ENCODE data around the gene STXBP3. TPM values are rescaled to one million over a fixed set of nuclear protein-coding genes. Genes with fewer than 3 reads are reported as not detected.

Gene STXBP3
- total and polyA plus RNA-seq, 4 experiments from 2014 or later: 69.0 to 92.5 (median 82.5) TPM

- H3K4me3 ChIP-seq (ENCODE audit: low read length in 2 of 2): no peak overlapping the region
- peaks cover 6 to 29% of the 10 kb centered on the region in 2 donors for H3K36me3 Mint-ChIP-seq
- intact Hi-C loops (cut with micrococcal nuclease): loop anchor here (2.0 to 5.0 kb wide), 2 partner anchors 45 to 679 kb away; partner anchors contain the start of gene PSMA5
- H3K27me3 ChIP-seq (ENCODE audit: insufficient read depth, low read length): no peaks in the 10 kb centered on the region
- ChIA-PET CTCF (ENCODE audit: partially characterized antibody) (interaction anchor here (0.9 to 1.0 kb wide), 2 partner anchors 55 to 80 kb away, joined by 3 to 4 read pairs; partner anchors contain the start of gene PRPF38B), POLR2A (ENCODE audit: partially characterized antibody) (interaction anchor here (0.5 to 4.2 kb wide), 3 partner anchors 44 to 86 kb away, joined by 3 to 30 read pairs (median 3); partner anchors contain the start of gene PRPF38B)
- H3K4me1 ChIP-seq (ENCODE audit: insufficient read depth, low read length): peaks cover 41% of the 10 kb centered on the region
- no peaks in the 10 kb centered on the region for H3K27me3 Mint-ChIP-seq
- H3K4me1 Mint-ChIP-seq: peaks cover 28 to 53% (median 37%) of the 10 kb centered on the region in 4 donors
- no peak for DNase-seq
- peaks cover 0 to 5% (median 0%) of the 10 kb centered on the region in 8 donors for H3K9me3 Mint-ChIP-seq
- H3K9me3 ChIP-seq (ENCODE audit: control insufficient read depth in 1 of 2, low read length in 2 of 2): no peaks in the 10 kb centered on the region
- H3K4me3 Mint-ChIP-seq: peak overlapping the region; percentile 26 to 99 (median 54)
- no peaks in the 10 kb centered on the region for H3K36me3 ChIP-seq (ENCODE audit: insufficient read depth, low read length)
- H3K27ac Mint-ChIP-seq: peak overlapping the region; percentile 25 to 94 (median 79)
- no peak overlapping the region for H3K27ac ChIP-seq (ENCODE audit: low read depth, low read length)
These were observed 1.4 kb downstream of the STXBP3 start for GRCh38 chr1:108747898-108748297.

- Histone ChIP-seq H3K27me3 (ENCODE audit: insufficient read depth, low read length) (no peaks in the 10 kb centered on the region), H3K4me1 (ENCODE audit: insufficient read depth, low read length) (peaks cover 41% of the 10 kb centered on the region), H3K27ac (ENCODE audit: low read depth, low read length) (no peak overlapping the region), H3K9me3 (ENCODE audit: control insufficient read depth in 1 of 2, low read length in 2 of 2) (no peaks in the 10 kb centered on the region), H3K4me3 (ENCODE audit: low read length in 2 of 2) (no peak overlapping the region), H3K36me3 (ENCODE audit: insufficient read depth, low read length) (no peaks in the 10 kb centered on the region)
- H3K4me1 Mint-ChIP-seq: peaks cover 28 to 56% (median 39%) of the 10 kb centered on the region in 4 donors
- ChIA-PET CTCF (ENCODE audit: partially characterized antibody) (interaction anchor here (1.3 kb wide), 1 partner anchor 88 kb away, joined by 3 read pairs; the partner anchor contains the start of gene HENMT1), POLR2A (ENCODE audit: partially characterized antibody) (interaction anchor here (4.2 kb wide), 1 partner anchor 57 kb away, joined by 30 read pairs; the partner anchor contains the start of gene PRPF38B)
- DNase-seq: no peak
- H3K27ac Mint-ChIP-seq: peak overlapping the region; percentile 27 to 94 (median 76)
- H3K27me3 Mint-ChIP-seq: no peaks in the 10 kb centered on the region
- peaks cover 0 to 5% (median 0%) of the 10 kb centered on the region in 8 donors for H3K9me3 Mint-ChIP-seq
- H3K4me3 Mint-ChIP-seq: peak overlapping the region in 6 of 8 donors; percentile 4 to 58 (median 37)
- intact Hi-C loops (cut with micrococcal nuclease): loop anchor here (5.0 kb wide), 1 partner anchor 678 kb away; the partner anchor contains the start of gene PSMA5
- H3K36me3 Mint-ChIP-seq: peaks cover 9 to 31% of the 10 kb centered on the region in 2 donors
These were observed 2.6 kb downstream of the STXBP3 start for GRCh38 chr1:108749081-108749480.

- Mint-ChIP-seq H3K4me1 (peaks cover 28 to 60% (median 39%) of the 10 kb centered on the region in 4 donors), H3K27ac (peak overlapping the region in 6 of 7 donors; percentile 28 to 76 (median 66)), H3K9me3 (peaks cover 0 to 5% (median 0%) of the 10 kb centered on the region in 8 donors), H3K27me3 (no peaks in the 10 kb centered on the region), H3K4me3 (peak overlapping the region in 3 of 8 donors; percentile 27 to 67 (median 29)), H3K36me3 (peaks cover 13 to 45% of the 10 kb centered on the region in 2 donors)
- no peaks in the 10 kb centered on the region for H3K27me3 ChIP-seq (ENCODE audit: insufficient read depth, low read length)
- no peak overlapping the region for H3K27ac ChIP-seq (ENCODE audit: low read depth, low read length)
- peaks cover 13% of the 10 kb centered on the region for H3K36me3 ChIP-seq (ENCODE audit: insufficient read depth, low read length)
- ChIA-PET POLR2A (ENCODE audit: partially characterized antibody) (interaction anchor here (1.3 to 4.2 kb wide), 2 partner anchors 59 to 104 kb away, joined by 3 to 30 read pairs; partner anchors contain the start of gene PRPF38B), CTCF (ENCODE audit: partially characterized antibody) (interaction anchor here (1.1 to 1.4 kb wide), 2 partner anchors 59 to 189 kb away, joined by 4 to 5 read pairs; partner anchors contain the start of gene PRPF38B)
- H3K4me3 ChIP-seq (ENCODE audit: low read length in 2 of 2): no peak overlapping the region
- H3K4me1 ChIP-seq (ENCODE audit: insufficient read depth, low read length): peaks cover 41% of the 10 kb centered on the region
- intact Hi-C loops (cut with micrococcal nuclease): no loop called here
- no peak for DNase-seq
- H3K9me3 ChIP-seq (ENCODE audit: control insufficient read depth in 1 of 2, low read length in 2 of 2): no peaks in the 10 kb centered on the region
These were observed 4.2 kb downstream of the STXBP3 start for GRCh38 chr1:108750476-108751181.

- peaks cover 26% of the 10 kb centered on the region for H3K4me1 ChIP-seq (ENCODE audit: insufficient read depth, low read length)
- Mint-ChIP-seq H3K4me3 (no peak overlapping the region), H3K27me3 (no peaks in the 10 kb centered on the region), H3K4me1 (peaks cover 22 to 39% (median 28%) of the 10 kb centered on the region in 4 donors), H3K27ac (no peak overlapping the region), H3K36me3 (peaks cover 16 to 45% of the 10 kb centered on the region in 2 donors), H3K9me3 (no peaks in the 10 kb centered on the region)
- peaks cover 23% of the 10 kb centered on the region for H3K36me3 ChIP-seq (ENCODE audit: insufficient read depth, low read length)
- ChIA-PET CTCF (ENCODE audit: partially characterized antibody) (interaction anchor here (0.8 to 1.2 kb wide), 2 partner anchors 8 to 61 kb away, joined by 4 read pairs; partner anchors contain the start of gene PRPF38B), POLR2A (ENCODE audit: partially characterized antibody) (interaction anchor here (2.6 kb wide), 1 partner anchor 61 kb away, joined by 11 read pairs; the partner anchor contains the start of gene PRPF38B)
- DNase-seq: no peak
- no peak overlapping the region for H3K4me3 ChIP-seq (ENCODE audit: low read length in 2 of 2)
- H3K9me3 ChIP-seq (ENCODE audit: control insufficient read depth in 1 of 2, low read length in 2 of 2): no peaks in the 10 kb centered on the region
- H3K27me3 ChIP-seq (ENCODE audit: insufficient read depth, low read length): no peaks in the 10 kb centered on the region
- H3K27ac ChIP-seq (ENCODE audit: low read depth, low read length): no peak overlapping the region
- intact Hi-C loops (cut with micrococcal nuclease): no loop called here
These were observed 6.9 kb downstream of the STXBP3 start for GRCh38 chr1:108753363-108753762.

DNA sequence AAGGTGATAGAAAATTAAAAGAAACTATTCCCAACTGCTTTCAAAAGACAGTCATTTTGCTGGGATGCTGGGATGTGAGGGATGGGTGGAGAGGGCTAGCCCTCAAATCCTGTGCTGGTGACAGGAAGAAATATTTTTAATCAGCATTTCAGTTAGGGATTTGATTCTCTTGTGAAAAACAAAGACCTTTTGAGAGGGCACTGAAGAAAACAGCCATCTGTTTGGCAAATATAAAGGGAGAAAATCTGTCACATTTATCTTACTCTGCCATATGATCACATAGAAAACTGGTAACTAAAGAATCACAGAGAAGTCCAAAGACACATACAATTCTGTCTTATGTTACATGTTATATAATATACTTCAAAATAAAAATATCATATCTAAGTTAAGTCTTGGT is 12.3 kb downstream of the STXBP3 start:
- DNase-seq: no peak
- H3K4me3 Mint-ChIP-seq: no peak overlapping the region
- peak overlapping the region in 3 of 7 donors; percentile 22 to 47 (median 46) for H3K27ac Mint-ChIP-seq
- intact Hi-C loops (cut with micrococcal nuclease): no loop called here
- Histone ChIP-seq H3K27me3 (ENCODE audit: insufficient read depth, low read length) (no peaks in the 10 kb centered on the region), H3K27ac (ENCODE audit: low read depth, low read length) (no peak overlapping the region), H3K4me1 (ENCODE audit: insufficient read depth, low read length) (no peaks in the 10 kb centered on the region), H3K9me3 (ENCODE audit: control insufficient read depth in 1 of 2, low read length in 2 of 2) (no peaks in the 10 kb centered on the region), H3K4me3 (ENCODE audit: low read length in 2 of 2) (no peak overlapping the region), H3K36me3 (ENCODE audit: insufficient read depth, low read length) (peaks cover 44% of the 10 kb centered on the region)
- peaks cover 4 to 11% (median 5%) of the 10 kb centered on the region in 4 donors for H3K4me1 Mint-ChIP-seq
- peaks cover 26 to 57% of the 10 kb centered on the region in 2 donors for H3K36me3 Mint-ChIP-seq
- ChIA-PET POLR2A (ENCODE audit: partially characterized antibody) (no interaction called here), CTCF (ENCODE audit: partially characterized antibody) (no interaction called here)
- H3K27me3 Mint-ChIP-seq: no peaks in the 10 kb centered on the region
- no peaks in the 10 kb centered on the region for H3K9me3 Mint-ChIP-seq

DNA sequence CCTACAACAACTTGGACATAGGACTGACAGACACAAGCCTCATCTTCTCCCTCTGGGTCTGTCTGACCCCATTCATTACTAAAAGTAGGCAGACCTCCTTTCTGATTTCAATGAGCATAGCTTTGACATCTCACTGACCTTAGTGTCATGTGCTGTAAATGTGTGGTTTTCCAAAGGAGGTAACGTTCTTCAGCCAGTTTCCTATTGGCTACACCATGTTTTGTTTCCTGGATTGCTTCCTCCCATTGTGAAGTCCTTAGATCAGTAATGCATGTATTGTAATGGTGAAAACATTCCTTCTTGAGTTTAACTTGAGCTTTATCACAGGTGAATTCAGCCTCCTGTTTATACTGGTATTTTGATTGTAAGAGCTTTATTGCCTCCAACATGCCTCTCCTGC is 20.6 kb downstream of the STXBP3 start:
- Histone ChIP-seq H3K4me1 (ENCODE audit: insufficient read depth, low read length) (no peaks in the 10 kb centered on the region), H3K27ac (ENCODE audit: low read depth, low read length) (no peak overlapping the region), H3K4me3 (ENCODE audit: low read length in 2 of 2) (no peak overlapping the region), H3K36me3 (ENCODE audit: insufficient read depth, low read length) (peaks cover 17% of the 10 kb centered on the region), H3K27me3 (ENCODE audit: insufficient read depth, low read length) (no peaks in the 10 kb centered on the region), H3K9me3 (ENCODE audit: control insufficient read depth in 1 of 2, low read length in 2 of 2) (no peaks in the 10 kb centered on the region)
- Mint-ChIP-seq H3K36me3 (peaks cover 36 to 44% of the 10 kb centered on the region in 2 donors), H3K9me3 (no peaks in the 10 kb centered on the region), H3K27me3 (no peaks in the 10 kb centered on the region), H3K4me3 (no peak overlapping the region), H3K4me1 (peaks cover 0 to 10% (median 9%) of the 10 kb centered on the region in 4 donors), H3K27ac (peak overlapping the region in 1 of 7 donors; percentile 46)
- no peak for DNase-seq
- intact Hi-C loops (cut with micrococcal nuclease): no loop called here
- POLR2A ChIA-PET (ENCODE audit: partially characterized antibody): interaction anchor here (0.9 kb wide), 1 partner anchor 74 kb away, joined by 4 read pairs; no protein-coding TSS in a partner anchor
- CTCF ChIA-PET (ENCODE audit: partially characterized antibody): no interaction called here

GRCh38 chr1:108767708-108768107 is 21.2 kb downstream of the STXBP3 start:
- Histone ChIP-seq H3K9me3 (ENCODE audit: control insufficient read depth in 1 of 2, low read length in 2 of 2) (no peaks in the 10 kb centered on the region), H3K27me3 (ENCODE audit: insufficient read depth, low read length) (no peaks in the 10 kb centered on the region), H3K4me1 (ENCODE audit: insufficient read depth, low read length) (no peaks in the 10 kb centered on the region), H3K27ac (ENCODE audit: low read depth, low read length) (no peak overlapping the region), H3K4me3 (ENCODE audit: low read length in 2 of 2) (no peak overlapping the region), H3K36me3 (ENCODE audit: insufficient read depth, low read length) (peaks cover 16% of the 10 kb centered on the region)
- intact Hi-C loops (cut with micrococcal nuclease): no loop called here
- CTCF ChIA-PET (ENCODE audit: partially characterized antibody): no interaction called here
- H3K9me3 Mint-ChIP-seq: no peaks in the 10 kb centered on the region
- POLR2A ChIA-PET (ENCODE audit: partially characterized antibody): interaction anchor here (0.9 kb wide), 1 partner anchor 75 kb away, joined by 4 read pairs; no protein-coding TSS in a partner anchor
- H3K4me3 Mint-ChIP-seq: no peak overlapping the region
- H3K4me1 Mint-ChIP-seq: peaks cover 0 to 10% (median 7%) of the 10 kb centered on the region in 4 donors
- H3K36me3 Mint-ChIP-seq: peaks cover 34 to 43% of the 10 kb centered on the region in 2 donors
- no peak for DNase-seq
- H3K27ac Mint-ChIP-seq: no peak overlapping the region
- H3K27me3 Mint-ChIP-seq: no peaks in the 10 kb centered on the region
